T follicular helper cell (primary cell): ENCODE data around the gene CYP4F22.
"Not testable (repeated sequence)": the region's sequence is repeated elsewhere in the genome, so short reads cannot be mapped to it uniquely, and the experiment has no call there.

Source experiments
- DNase-seq: peaks from one replicate; pipeline ENCODE4 v3.0.0-alpha.2; 2020; ENCODE audit warnings: low read depth

The CYP4F22 gene

GRCh38 chr19:15488489-15489226, 19.7 kb upstream of the CYP4F22 start:
- DNase-seq, result no peak

GRCh38 chr19:15495151-15495550, 13.2 kb upstream of the CYP4F22 start:
- DNase-seq, result no peak

- DNase-seq, result no peak
Observed at GRCh38 chr19:15498156-15498858, 10.0 kb upstream of the CYP4F22 start.

DNA sequence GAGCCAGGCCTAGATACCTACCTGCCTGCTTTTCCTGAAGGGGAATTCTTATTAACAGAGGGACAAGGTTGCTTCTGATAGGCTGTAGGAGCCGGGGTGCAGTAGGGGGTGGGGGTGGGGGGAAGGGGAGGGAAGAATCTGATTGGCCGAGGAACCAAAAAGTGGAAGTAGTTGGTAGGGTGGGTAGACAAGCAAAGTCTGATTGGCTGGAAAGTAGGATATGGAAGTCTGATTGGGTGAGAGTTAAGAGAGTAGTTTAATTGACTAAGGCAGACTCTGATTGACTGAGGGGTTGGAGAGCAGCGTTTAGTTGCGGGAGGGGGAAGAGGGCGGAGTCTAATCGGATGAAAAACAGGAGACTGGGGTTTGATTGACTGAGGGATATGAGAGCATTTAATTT, 9.4 kb upstream of the CYP4F22 start:
- DNase-seq, result no peak

DNA sequence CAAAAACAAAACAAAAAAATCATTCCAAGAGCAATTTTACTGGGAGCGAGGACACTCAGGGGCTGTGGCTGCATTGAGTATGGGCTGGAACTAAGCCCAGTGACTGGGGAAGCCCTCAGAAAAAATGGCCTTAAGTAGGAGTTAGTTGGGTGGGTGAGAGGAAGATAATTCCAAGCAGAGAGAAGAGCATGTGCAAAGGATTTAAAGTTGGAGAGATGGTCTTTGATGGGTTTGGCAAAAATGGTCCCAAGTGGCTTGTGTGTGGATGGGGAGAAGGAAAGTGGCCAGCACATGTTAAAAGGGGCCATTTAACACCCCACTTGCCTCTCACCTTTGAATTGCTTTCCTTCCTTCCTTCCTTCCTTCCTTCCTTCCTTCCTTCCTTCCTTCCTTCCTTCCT, 6.7 kb upstream of the CYP4F22 start:
- DNase-seq, result no peak

GRCh38 chr19:15502264-15502663, 6.1 kb upstream of the CYP4F22 start:
- DNase-seq, result no peak

GRCh38 chr19:15506074-15506571, 2.2 kb upstream of the CYP4F22 start:
- DNase-seq, result no peak

GRCh38 chr19:15507068-15508034, 974 bp upstream of the CYP4F22 start:
- DNase-seq, result no peak

DNA sequence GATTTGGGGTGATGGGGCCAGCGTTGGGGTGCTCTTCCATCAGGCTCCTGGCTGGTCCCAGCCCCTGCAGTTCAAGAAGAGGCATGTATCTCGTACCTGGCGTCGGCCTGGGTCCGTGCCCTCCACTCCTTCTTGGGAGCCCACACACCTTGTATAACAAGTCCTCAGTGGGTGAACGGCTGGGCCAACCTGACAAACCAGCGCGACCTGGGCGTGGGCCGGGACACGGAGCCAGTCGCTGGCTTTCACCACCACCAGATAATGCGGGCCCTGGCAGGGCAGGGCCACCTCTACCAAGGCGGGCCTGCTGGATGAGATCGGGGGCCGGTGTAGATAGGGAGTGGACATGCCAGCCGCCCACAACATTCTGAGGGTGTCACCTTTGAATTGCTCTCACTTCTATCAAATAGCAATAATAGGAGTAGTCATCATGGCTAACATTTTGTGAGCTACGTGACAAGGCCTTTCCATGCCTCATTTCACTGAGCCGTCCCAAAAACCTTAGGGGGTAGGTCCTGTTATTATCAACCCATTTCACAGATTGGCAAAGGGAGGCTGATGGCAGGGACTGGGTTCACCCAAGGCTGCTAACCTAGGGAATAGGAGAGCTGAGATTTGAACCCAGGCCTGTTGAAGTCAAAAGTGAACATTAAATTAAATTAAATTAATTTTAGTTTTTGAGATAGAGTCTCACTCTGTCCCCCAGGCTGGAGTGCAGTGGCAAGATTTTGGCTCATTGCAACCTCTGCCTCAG, 3.5 kb downstream of the CYP4F22 start:
- DNase-seq, result no peak

- not testable (repeated sequence) for DNase-seq
Observed at GRCh38 chr19:15515227-15515625, 6.9 kb downstream of the CYP4F22 start.

DNA sequence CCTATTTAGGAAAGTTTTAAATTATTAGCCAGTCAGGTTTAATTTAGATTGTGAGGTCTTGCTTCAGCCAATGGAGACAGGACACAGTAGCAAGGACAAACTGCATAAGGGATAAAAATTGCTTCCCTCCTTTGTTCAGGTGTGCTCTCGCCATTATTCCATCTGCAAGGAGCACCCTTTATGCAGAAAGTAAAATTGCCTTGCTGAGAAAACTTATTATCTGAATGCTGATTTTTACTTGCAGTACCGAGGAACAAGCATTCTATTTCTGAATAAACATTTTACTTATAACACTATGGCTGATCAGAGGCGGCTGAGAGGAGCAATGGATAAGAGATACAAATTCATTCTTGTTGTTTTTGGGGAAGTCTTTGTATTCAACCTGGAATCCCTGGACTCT, 8.0 kb downstream of the CYP4F22 start:
- DNase-seq, result no peak

- no peak for DNase-seq
Observed at GRCh38 chr19:15517778-15518177, 9.5 kb downstream of the CYP4F22 start.

DNA sequence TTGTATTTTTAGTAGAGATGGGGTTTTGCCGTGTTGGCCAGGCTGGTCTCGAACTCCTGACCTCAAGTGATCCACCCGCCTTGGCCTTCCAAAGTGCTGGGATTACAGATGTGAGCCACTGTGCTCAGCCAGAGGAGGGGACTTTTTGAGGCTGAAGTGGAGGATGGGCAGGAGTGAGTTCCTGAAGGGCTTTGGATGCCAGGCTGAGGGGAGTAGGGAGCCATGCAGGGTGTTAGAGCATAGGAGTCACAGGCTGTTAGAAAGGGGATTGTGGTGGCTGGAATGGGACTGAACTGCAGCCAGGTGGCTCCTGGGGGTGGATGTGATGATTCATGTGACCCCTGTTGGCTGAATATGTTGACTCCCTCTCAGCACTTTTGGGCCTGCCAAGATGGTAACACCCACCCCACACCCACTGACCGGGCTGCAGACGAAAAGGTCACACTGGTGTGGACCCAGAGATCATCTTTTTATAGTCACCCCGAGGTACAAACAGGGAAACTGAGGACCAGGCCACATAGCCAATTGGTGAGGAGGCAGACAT, 11.2 kb downstream of the CYP4F22 start:
- no peak for DNase-seq

DNA sequence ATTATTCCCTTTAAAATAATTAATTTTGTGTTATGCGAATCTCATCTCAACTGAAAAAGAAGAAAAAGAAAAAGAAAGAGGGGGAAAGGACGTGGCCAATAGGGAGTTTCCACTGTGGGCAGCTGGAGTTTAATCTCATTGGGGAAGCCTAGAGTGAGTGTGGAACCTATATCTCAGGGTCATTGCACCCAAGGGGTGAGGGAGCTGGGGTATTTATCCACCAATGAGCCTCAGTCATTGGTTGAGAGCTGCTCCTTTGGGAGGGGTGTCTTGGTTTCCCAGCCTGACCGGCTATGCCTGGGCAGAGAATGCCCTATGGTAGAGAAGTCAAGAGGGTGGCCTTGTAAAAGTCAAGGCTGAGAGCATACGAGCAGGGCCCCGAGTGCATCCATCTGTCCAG, 16.5 kb downstream of the CYP4F22 start:
- DNase-seq, result no peak

GRCh38 chr19:15525291-15525690, 17.0 kb downstream of the CYP4F22 start:
- DNase-seq, result no peak

DNA sequence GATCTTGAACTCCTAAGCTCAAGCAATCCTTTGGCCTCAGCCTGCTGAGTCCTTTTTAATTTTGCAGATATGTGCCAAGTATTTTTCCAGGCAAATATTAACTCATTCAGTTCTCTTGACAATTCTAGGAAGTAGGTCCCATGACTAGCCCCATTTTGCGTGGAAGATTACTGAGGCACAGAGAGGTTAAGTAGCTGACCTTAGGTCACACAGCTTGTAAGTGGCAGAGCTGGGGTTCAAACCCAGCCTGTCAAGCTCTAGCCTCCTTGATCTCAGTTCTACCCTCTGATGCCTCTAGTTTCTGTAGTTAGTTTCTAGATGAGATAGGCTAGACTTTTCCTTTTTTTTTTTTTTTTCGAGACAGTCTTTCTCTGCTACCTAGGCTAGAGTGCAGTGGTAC, 18.1 kb downstream of the CYP4F22 start:
- DNase-seq, result no peak

GRCh38 chr19:15527705-15528104, 19.4 kb downstream of the CYP4F22 start:
- no peak for DNase-seq

- no peak for DNase-seq
Observed at GRCh38 chr19:15529774-15530372, 21.5 kb downstream of the CYP4F22 start.

- DNase-seq, result no peak
Observed at GRCh38 chr19:15532779-15533521, 24.6 kb downstream of the CYP4F22 start.

GRCh38 chr19:15533522-15533830, 25.2 kb downstream of the CYP4F22 start:
- DNase-seq, result not testable (repeated sequence)
